ENCODE results near the gene HAO2.
"Not testable (repeated sequence)": the region's sequence is repeated elsewhere in the genome, so short reads cannot be mapped to it uniquely, and the experiment has no call there.

Gene HAO2

GRCh38 chr1:119331190-119331515, 37.4 kb upstream of the HAO2 start:
- H3K27me3 ChIP-seq (replicated peaks; ENCODE audit: control insufficient read depth, insufficient read depth, low read length), result no peaks in the 10 kb centered on the region
- H3K4me1 ChIP-seq (ENCODE audit: control insufficient read depth, insufficient read depth, low read length), result peaks cover 9% of the 10 kb centered on the region
- no peak for DNase-seq (ENCODE audit: low read depth)
- no peak overlapping the region for H3K4me3 ChIP-seq (ENCODE audit: low read length)
- no peak overlapping the region for H3K9ac ChIP-seq (ENCODE audit: low read length)
- H3K9me3 ChIP-seq (ENCODE audit: control insufficient read depth, low read length), result no peaks in the 10 kb centered on the region
- H3K36me3 ChIP-seq (ENCODE audit: control insufficient read depth, insufficient read depth, low read length, severe bottlenecking), result no peaks in the 10 kb centered on the region

DNA sequence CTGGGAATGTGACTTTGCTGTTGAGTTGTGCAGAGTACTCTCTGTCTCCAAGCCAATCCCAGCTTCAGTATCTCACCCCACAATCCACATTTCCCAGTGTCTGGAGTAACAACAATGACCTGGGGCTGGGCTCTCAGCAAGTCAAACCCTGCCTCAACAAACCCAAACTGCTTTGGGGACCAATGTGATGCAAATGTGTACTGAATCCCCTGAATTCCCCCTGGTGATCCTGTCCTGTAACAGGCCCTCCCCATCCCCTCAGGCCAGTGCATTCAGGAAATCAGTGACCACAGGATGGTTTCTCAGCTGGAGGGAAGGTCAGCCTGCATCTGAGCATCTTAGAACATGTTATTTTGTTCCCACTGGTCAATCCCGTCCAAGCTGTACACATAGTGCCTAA, 36.7 kb upstream of the HAO2 start:
- no peak for DNase-seq (ENCODE audit: low read depth)
- H3K9ac ChIP-seq (ENCODE audit: low read length), result no peak overlapping the region
- no peak overlapping the region for H3K4me3 ChIP-seq (ENCODE audit: low read length)
- no peaks in the 10 kb centered on the region for H3K36me3 ChIP-seq (ENCODE audit: control insufficient read depth, insufficient read depth, low read length, severe bottlenecking)
- H3K9me3 ChIP-seq (ENCODE audit: control insufficient read depth, low read length), result no peaks in the 10 kb centered on the region
- no peaks in the 10 kb centered on the region for H3K27me3 ChIP-seq (replicated peaks; ENCODE audit: control insufficient read depth, insufficient read depth, low read length)
- peaks cover 12% of the 10 kb centered on the region for H3K4me1 ChIP-seq (ENCODE audit: control insufficient read depth, insufficient read depth, low read length)

- Histone ChIP-seq H3K4me1 (ENCODE audit: control insufficient read depth, insufficient read depth, low read length) (peaks cover 12% of the 10 kb centered on the region), H3K27me3 (replicated peaks; ENCODE audit: control insufficient read depth, insufficient read depth, low read length) (no peaks in the 10 kb centered on the region), H3K36me3 (ENCODE audit: control insufficient read depth, insufficient read depth, low read length, severe bottlenecking) (no peaks in the 10 kb centered on the region), H3K4me3 (ENCODE audit: low read length) (no peak overlapping the region), H3K9ac (ENCODE audit: low read length) (no peak overlapping the region), H3K9me3 (ENCODE audit: control insufficient read depth, low read length) (no peaks in the 10 kb centered on the region)
- DNase-seq (ENCODE audit: low read depth), result no peak
Observed at GRCh38 chr1:119332622-119333021, 36.0 kb upstream of the HAO2 start.

DNA sequence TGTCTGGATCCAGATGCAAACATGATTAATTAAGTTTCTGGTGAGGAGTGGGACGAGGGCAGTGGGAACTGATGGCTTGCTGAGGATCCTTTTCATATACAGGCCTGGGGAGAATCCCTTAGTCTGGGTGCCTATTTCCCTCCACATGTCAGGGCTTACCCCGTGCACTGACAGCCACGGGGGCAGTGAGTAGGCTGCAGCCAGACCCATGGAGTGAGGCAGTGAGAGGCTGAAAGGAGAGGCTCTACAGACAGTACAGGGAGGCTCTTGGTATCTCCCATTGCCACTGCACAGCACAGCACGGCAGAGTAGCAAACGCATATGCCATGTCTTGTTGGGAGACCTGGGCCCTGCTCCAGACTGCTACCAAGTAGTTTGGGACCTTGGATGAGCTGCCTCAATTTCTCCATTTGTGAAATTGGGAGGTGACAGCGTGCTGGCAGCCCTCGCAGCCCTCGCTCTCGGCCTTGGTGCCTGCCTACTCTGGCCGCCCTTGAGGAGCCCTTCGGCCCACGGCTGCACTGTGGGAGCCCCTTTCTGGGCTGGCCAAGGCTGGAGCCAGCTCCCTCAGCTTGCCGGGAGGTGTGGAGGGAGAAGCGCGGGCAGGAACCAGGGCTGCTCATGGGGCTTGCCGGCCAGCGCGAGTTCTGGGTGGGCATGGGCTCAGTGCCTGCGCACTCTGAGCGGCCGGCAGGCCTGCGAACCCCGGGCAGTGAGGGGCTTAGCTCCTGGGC, 35.3 kb upstream of the HAO2 start:
- Histone ChIP-seq H3K4me3 (ENCODE audit: low read length) (no peak overlapping the region), H3K9me3 (ENCODE audit: control insufficient read depth, low read length) (no peaks in the 10 kb centered on the region), H3K4me1 (ENCODE audit: control insufficient read depth, insufficient read depth, low read length) (peaks cover 12% of the 10 kb centered on the region), H3K27me3 (replicated peaks; ENCODE audit: control insufficient read depth, insufficient read depth, low read length) (no peaks in the 10 kb centered on the region), H3K9ac (ENCODE audit: low read length) (no peak overlapping the region), H3K36me3 (ENCODE audit: control insufficient read depth, insufficient read depth, low read length, severe bottlenecking) (no peaks in the 10 kb centered on the region)
- DNase-seq (ENCODE audit: low read depth), result no peak

DNA sequence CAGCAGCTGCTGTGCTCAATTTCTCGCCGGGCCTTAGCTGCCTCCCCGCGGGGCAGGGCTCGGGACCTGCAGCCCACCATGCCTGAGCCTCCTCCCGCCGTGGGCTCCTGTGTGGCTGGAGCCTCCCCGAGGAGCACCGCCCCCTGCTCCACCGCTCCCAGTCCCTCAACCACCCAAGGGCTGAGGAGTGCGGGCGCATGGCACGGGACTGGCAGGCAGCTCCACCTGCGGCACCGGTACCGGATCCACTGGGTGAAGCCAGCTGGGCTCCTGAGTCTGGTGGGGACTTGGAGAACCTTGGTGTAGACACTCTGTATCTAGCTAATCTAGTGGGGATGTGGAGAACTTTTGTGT, 34.7 kb upstream of the HAO2 start:
- not testable (repeated sequence) for H3K4me3 ChIP-seq (ENCODE audit: low read length); H3K27me3 ChIP-seq (replicated peaks; ENCODE audit: control insufficient read depth, insufficient read depth, low read length); H3K9ac ChIP-seq (ENCODE audit: low read length); H3K36me3 ChIP-seq (ENCODE audit: control insufficient read depth, insufficient read depth, low read length, severe bottlenecking); H3K9me3 ChIP-seq (ENCODE audit: control insufficient read depth, low read length); DNase-seq (ENCODE audit: low read depth)
- H3K4me1 ChIP-seq (ENCODE audit: control insufficient read depth, insufficient read depth, low read length), result peaks cover 12% of the 10 kb centered on the region

DNA sequence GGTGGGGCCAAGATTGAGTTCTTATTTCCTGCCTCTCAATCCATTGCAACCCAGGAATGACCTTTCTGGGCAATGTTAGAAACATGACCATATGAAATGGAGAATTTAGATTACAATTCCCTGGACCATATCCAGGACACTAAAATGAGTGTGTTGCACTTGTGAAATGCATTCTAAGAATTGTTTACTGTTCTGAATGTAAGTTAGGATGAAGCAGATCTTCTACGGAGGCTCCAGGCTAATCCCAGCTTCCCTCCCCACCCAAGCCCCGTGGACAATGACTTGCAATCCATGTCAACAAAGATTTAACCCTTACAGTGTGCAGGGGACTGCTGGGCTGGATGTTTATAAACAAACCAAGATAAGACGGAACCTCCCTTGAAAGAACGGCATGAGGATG, 31.7 kb upstream of the HAO2 start:
- no peak overlapping the region for H3K9ac ChIP-seq (ENCODE audit: low read length)
- no peaks in the 10 kb centered on the region for H3K27me3 ChIP-seq (replicated peaks; ENCODE audit: control insufficient read depth, insufficient read depth, low read length)
- peak; percentile 54 for DNase-seq (ENCODE audit: low read depth)
- H3K9me3 ChIP-seq (ENCODE audit: control insufficient read depth, low read length), result no peaks in the 10 kb centered on the region
- H3K4me3 ChIP-seq (ENCODE audit: low read length), result no peak overlapping the region
- peaks cover 4% of the 10 kb centered on the region for H3K4me1 ChIP-seq (ENCODE audit: control insufficient read depth, insufficient read depth, low read length)
- H3K36me3 ChIP-seq (ENCODE audit: control insufficient read depth, insufficient read depth, low read length, severe bottlenecking), result no peaks in the 10 kb centered on the region

GRCh38 chr1:119338004-119338403, 30.6 kb upstream of the HAO2 start:
- DNase-seq (ENCODE audit: low read depth), result no peak
- Histone ChIP-seq H3K9ac (ENCODE audit: low read length) (no peak overlapping the region), H3K4me1 (ENCODE audit: control insufficient read depth, insufficient read depth, low read length) (peaks cover 4% of the 10 kb centered on the region), H3K4me3 (ENCODE audit: low read length) (no peak overlapping the region), H3K36me3 (ENCODE audit: control insufficient read depth, insufficient read depth, low read length, severe bottlenecking) (no peaks in the 10 kb centered on the region), H3K9me3 (ENCODE audit: control insufficient read depth, low read length) (no peaks in the 10 kb centered on the region), H3K27me3 (replicated peaks; ENCODE audit: control insufficient read depth, insufficient read depth, low read length) (no peaks in the 10 kb centered on the region)

GRCh38 chr1:119338757-119339156, 29.8 kb upstream of the HAO2 start:
- DNase-seq (ENCODE audit: low read depth), result no peak
- Histone ChIP-seq H3K9me3 (ENCODE audit: control insufficient read depth, low read length) (no peaks in the 10 kb centered on the region), H3K9ac (ENCODE audit: low read length) (no peak overlapping the region), H3K36me3 (ENCODE audit: control insufficient read depth, insufficient read depth, low read length, severe bottlenecking) (no peaks in the 10 kb centered on the region), H3K27me3 (replicated peaks; ENCODE audit: control insufficient read depth, insufficient read depth, low read length) (no peaks in the 10 kb centered on the region), H3K4me1 (ENCODE audit: control insufficient read depth, insufficient read depth, low read length) (peaks cover 4% of the 10 kb centered on the region), H3K4me3 (ENCODE audit: low read length) (no peak overlapping the region)

GRCh38 chr1:119340861-119341261, 27.7 kb upstream of the HAO2 start:
- H3K4me3 ChIP-seq (ENCODE audit: low read length), result no peak overlapping the region

DNA sequence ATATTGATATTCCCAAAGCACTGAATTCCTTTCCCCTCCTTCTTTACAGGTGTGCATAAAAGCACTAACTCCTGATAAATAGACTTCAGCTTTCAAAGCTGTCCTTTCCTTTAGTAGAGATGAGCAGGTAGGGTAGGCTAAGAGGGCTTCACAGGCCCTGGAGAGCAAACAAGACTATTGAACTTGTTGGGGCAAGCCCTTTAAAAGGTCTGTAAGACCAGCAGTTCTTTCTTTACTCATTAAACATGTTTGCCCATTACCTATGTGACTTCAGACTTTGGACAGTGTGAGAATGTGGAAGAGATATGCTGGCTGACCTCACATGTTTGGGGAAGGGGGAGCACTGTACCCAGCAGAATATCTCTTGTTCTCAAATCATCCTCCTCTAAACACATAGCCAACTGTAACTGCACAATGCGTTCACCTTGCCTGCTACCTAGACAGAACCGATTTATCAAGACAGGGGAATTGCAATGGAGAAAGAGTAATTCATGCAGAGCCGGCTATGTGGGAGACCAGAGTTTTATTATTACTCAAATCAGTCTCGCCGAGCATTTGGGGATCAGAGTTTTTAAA, 27.1 kb upstream of the HAO2 start:
- Histone ChIP-seq H3K27me3 (replicated peaks; ENCODE audit: control insufficient read depth, insufficient read depth, low read length) (no peaks in the 10 kb centered on the region), H3K4me1 (ENCODE audit: control insufficient read depth, insufficient read depth, low read length) (peaks cover 4% of the 10 kb centered on the region), H3K36me3 (ENCODE audit: control insufficient read depth, insufficient read depth, low read length, severe bottlenecking) (no peaks in the 10 kb centered on the region), H3K9me3 (ENCODE audit: control insufficient read depth, low read length) (peaks cover 9% of the 10 kb centered on the region), H3K9ac (ENCODE audit: low read length) (no peak overlapping the region), H3K4me3 (ENCODE audit: low read length) (no peak overlapping the region)
- DNase-seq (ENCODE audit: low read depth), result no peak

More at GRCh38 chr1:119340861-119341261, 27.7 kb upstream of the HAO2 start:
- H3K27me3 ChIP-seq (replicated peaks; ENCODE audit: control insufficient read depth, insufficient read depth, low read length), result no peaks in the 10 kb centered on the region
- no peak for DNase-seq (ENCODE audit: low read depth)
- peaks cover 4% of the 10 kb centered on the region for H3K4me1 ChIP-seq (ENCODE audit: control insufficient read depth, insufficient read depth, low read length)
- H3K36me3 ChIP-seq (ENCODE audit: control insufficient read depth, insufficient read depth, low read length, severe bottlenecking), result no peaks in the 10 kb centered on the region
- H3K9ac ChIP-seq (ENCODE audit: low read length), result no peak overlapping the region
- H3K9me3 ChIP-seq (ENCODE audit: control insufficient read depth, low read length), result peaks cover 9% of the 10 kb centered on the region

DNA sequence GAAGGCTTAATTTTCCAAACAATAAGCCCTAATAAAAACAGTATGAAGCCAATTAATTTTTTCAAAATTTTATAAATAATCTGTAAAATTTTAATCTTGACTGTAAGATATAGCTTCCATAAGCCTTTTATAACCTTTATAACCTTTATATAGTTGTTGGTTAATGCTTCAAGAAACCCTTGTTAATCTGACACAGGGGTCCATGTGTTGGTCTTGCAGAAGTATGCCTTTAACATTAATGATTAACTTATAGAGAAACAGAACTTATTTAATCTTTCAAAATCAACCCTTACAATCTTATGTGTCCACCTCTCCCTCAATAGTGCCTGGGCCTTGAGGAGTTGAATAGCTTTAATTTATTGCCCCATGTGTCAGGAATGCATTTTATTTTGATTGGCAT, 23.2 kb upstream of the HAO2 start:
- no peak for DNase-seq (ENCODE audit: low read depth)
- no peak overlapping the region for H3K9ac ChIP-seq (ENCODE audit: low read length)

GRCh38 chr1:119347858-119348257, 20.7 kb upstream of the HAO2 start:
- DNase-seq (ENCODE audit: low read depth), result no peak
- H3K9ac ChIP-seq (ENCODE audit: low read length), result no peak overlapping the region
- no peak overlapping the region for H3K4me3 ChIP-seq (ENCODE audit: low read length)
- no peaks in the 10 kb centered on the region for H3K4me1 ChIP-seq (ENCODE audit: control insufficient read depth, insufficient read depth, low read length)
- no peaks in the 10 kb centered on the region for H3K27me3 ChIP-seq (replicated peaks; ENCODE audit: control insufficient read depth, insufficient read depth, low read length)
- peaks cover 9% of the 10 kb centered on the region for H3K9me3 ChIP-seq (ENCODE audit: control insufficient read depth, low read length)
- no peaks in the 10 kb centered on the region for H3K36me3 ChIP-seq (ENCODE audit: control insufficient read depth, insufficient read depth, low read length, severe bottlenecking)

More for the DNA sequence above, 23.2 kb upstream of the HAO2 start:
- no peaks in the 10 kb centered on the region for H3K36me3 ChIP-seq (ENCODE audit: control insufficient read depth, insufficient read depth, low read length, severe bottlenecking)
- H3K4me3 ChIP-seq (ENCODE audit: low read length), result no peak overlapping the region
- H3K4me1 ChIP-seq (ENCODE audit: control insufficient read depth, insufficient read depth, low read length), result no peaks in the 10 kb centered on the region
- peaks cover 9% of the 10 kb centered on the region for H3K9me3 ChIP-seq (ENCODE audit: control insufficient read depth, low read length)
- no peaks in the 10 kb centered on the region for H3K27me3 ChIP-seq (replicated peaks; ENCODE audit: control insufficient read depth, insufficient read depth, low read length)

Data from adipocyte (in vitro differentiated cells).